Measurements from ENCODE around the gene ARHGAP19. TPM values are rescaled to one million over a fixed set of nuclear protein-coding genes. Genes with fewer than 3 reads are reported as not detected.

The ARHGAP19 gene
- polyA plus RNA-seq, 1 of the 3 experiments (the other 2 are of a cell fraction), result 3.8 TPM

- no peaks in the 10 kb centered on the region for H3K79me2 ChIP-seq (ENCODE audit: insufficient read depth)
- POLR2A ChIA-PET, result no interaction called here
- no peaks in the 10 kb centered on the region for H3K36me3 ChIP-seq (replicated peaks in 1 of 2; ENCODE audit: control insufficient read depth in 1 of 2, insufficient read depth in 2 of 2, low read length in 1 of 2)
- H3K4me3 ChIP-seq (ENCODE audit: low read depth in 2 of 2, low read length in 1 of 2), result no peak overlapping the region
- no peak overlapping the region for H3K27ac ChIP-seq (ENCODE audit: low read depth in 2 of 2, low read length in 1 of 2)
- no peaks in the 10 kb centered on the region for H3K4me1 ChIP-seq (ENCODE audit: control insufficient read depth in 1 of 2, insufficient read depth in 2 of 2, low read depth in 1 of 2, low read length in 1 of 2)
- no peak overlapping the region for H2AFZ ChIP-seq (ENCODE audit: low read depth)
- WGBS (ENCODE audit: low lambda C conversion rate), result 50% methylated on average over 7 of the region's 7 CpGs
- no peaks in the 10 kb centered on the region for H3K27me3 ChIP-seq (ENCODE audit: insufficient read depth)
- TF ChIP-seq CHD2 (IDR thresholded peaks at IDR 0.05; ENCODE audit: low read length, partially characterized antibody) (no peak), RAD21 (IDR thresholded peaks at IDR 0.05; ENCODE audit: low read length) (no peak), REST (IDR thresholded peaks at IDR 0.05; ENCODE audit: low read depth, low read length) (no peak), RFX5 (IDR thresholded peaks at IDR 0.05; ENCODE audit: low read length) (no peak), FOSL2 (IDR thresholded peaks at IDR 0.05; ENCODE audit: borderline replicate concordance, low read depth) (no peak), GATA2 (CRISPR knock-in tag; IDR thresholded peaks at IDR 0.05) (no peak), SIN3A (IDR thresholded peaks at IDR 0.05; ENCODE audit: borderline replicate concordance, low read depth, low read length) (no peak), IRF3 (IDR thresholded peaks at IDR 0.05; ENCODE audit: low read depth, low read length) (no peak), MEF2A (IDR thresholded peaks at IDR 0.05; ENCODE audit: borderline replicate concordance, low read depth) (no peak), USF2 (IDR thresholded peaks at IDR 0.05; ENCODE audit: borderline replicate concordance, low read depth, low read length) (no peak)
- TF ChIP-seq, protein P1, sequence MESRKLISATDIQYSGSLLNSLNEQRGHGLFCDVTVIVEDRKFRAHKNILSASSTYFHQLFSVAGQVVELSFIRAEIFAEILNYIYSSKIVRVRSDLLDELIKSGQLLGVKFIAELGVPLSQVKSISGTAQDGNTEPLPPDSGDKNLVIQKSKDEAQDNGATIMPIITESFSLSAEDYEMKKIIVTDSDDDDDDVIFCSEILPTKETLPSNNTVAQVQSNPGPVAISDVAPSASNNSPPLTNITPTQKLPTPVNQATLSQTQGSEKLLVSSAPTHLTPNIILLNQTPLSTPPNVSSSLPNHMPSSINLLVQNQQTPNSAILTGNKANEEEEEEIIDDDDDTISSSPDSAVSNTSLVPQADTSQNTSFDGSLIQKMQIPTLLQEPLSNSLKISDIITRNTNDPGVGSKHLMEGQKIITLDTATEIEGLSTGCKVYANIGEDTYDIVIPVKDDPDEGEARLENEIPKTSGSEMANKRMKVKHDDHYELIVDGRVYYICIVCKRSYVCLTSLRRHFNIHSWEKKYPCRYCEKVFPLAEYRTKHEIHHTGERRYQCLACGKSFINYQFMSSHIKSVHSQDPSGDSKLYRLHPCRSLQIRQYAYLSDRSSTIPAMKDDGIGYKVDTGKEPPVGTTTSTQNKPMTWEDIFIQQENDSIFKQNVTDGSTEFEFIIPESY (IDR thresholded peaks at IDR 0.05; ENCODE audit: borderline replicate concordance, low read depth), result no peak
- TF ChIP-seq, protein P2, sequence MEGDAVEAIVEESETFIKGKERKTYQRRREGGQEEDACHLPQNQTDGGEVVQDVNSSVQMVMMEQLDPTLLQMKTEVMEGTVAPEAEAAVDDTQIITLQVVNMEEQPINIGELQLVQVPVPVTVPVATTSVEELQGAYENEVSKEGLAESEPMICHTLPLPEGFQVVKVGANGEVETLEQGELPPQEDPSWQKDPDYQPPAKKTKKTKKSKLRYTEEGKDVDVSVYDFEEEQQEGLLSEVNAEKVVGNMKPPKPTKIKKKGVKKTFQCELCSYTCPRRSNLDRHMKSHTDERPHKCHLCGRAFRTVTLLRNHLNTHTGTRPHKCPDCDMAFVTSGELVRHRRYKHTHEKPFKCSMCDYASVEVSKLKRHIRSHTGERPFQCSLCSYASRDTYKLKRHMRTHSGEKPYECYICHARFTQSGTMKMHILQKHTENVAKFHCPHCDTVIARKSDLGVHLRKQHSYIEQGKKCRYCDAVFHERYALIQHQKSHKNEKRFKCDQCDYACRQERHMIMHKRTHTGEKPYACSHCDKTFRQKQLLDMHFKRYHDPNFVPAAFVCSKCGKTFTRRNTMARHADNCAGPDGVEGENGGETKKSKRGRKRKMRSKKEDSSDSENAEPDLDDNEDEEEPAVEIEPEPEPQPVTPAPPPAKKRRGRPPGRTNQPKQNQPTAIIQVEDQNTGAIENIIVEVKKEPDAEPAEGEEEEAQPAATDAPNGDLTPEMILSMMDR (IDR thresholded peaks at IDR 0.05), result no peak
- TF ChIP-seq, protein P3, sequence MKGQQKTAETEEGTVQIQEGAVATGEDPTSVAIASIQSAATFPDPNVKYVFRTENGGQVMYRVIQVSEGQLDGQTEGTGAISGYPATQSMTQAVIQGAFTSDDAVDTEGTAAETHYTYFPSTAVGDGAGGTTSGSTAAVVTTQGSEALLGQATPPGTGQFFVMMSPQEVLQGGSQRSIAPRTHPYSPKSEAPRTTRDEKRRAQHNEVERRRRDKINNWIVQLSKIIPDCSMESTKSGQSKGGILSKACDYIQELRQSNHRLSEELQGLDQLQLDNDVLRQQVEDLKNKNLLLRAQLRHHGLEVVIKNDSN (IDR thresholded peaks at IDR 0.05; ENCODE audit: borderline replicate concordance, low read depth), result no peak
- no peaks in the 10 kb centered on the region for H3K9me3 ChIP-seq
- no peak overlapping the region for H3K4me2 ChIP-seq
- CTCF ChIA-PET, result interaction anchor here (0.8 to 22.9 kb wide), 7 partner anchors 13 to 567 kb away, joined by 3 to 894 read pairs (median 53); partner anchors contain the start of gene SLIT1
- no peak for DNase-seq
- H4K20me1 ChIP-seq (ENCODE audit: insufficient read depth), result no peaks in the 10 kb centered on the region
- H3K9ac ChIP-seq, result no peak overlapping the region
- H3F3A ChIP-seq (replicated peaks; ENCODE audit: insufficient read depth), result no peaks in the 10 kb centered on the region
- H3K9me2 ChIP-seq, result no peaks in the 10 kb centered on the region
These were observed 84.6 kb downstream of the ARHGAP19 start for GRCh38 chr10:97207756-97208346.
